ENCODE measurements around the gene FAM89A. TPM values are rescaled to one million over a fixed set of nuclear protein-coding genes. Genes with fewer than 3 reads are reported as not detected.

FAM89A gene
- total RNA-seq, 2 donors from 2014 or later, result 19.8 to 20.8 TPM

DNA sequence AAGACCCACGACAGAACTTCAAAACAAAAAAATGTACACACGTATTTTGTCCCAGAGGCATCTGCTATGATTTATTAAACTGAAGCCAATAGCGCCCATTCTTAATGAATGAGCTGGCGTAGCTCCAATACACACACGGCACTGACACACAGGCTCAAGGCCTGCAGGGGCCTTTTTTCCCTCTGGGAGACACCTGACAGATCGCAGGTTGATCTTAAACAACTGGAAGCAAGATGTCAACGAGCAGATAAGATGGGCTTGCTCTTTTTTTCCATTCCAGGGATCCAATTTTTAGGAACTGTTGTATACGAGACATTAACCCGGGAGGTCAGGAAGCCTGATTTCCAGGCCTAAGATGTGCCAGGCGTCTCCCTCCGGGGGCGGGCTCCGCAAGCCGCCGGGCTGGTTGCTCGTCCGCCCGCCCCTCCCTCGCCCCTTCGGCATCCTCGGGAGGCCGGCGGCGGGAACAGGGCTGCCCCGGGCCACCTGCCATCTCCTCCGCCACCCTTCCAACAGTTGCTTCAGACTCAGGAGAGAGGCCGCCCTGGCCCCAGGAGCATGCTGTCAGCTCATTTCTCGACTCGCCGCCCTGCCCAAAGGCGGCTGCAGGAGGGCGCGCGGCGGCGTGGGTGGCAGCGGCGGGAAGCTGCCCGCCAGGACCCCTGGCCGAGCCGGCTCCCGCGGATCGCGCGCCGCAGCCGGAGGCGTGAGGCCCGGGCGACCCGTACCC is 62.1 kb downstream of the FAM89A start:
- ATAC-seq (peak; percentile 2 to 3), DNase-seq (peak; percentile 58)
- intact Hi-C loops (cut with DNase I), result no loop called here

DNA sequence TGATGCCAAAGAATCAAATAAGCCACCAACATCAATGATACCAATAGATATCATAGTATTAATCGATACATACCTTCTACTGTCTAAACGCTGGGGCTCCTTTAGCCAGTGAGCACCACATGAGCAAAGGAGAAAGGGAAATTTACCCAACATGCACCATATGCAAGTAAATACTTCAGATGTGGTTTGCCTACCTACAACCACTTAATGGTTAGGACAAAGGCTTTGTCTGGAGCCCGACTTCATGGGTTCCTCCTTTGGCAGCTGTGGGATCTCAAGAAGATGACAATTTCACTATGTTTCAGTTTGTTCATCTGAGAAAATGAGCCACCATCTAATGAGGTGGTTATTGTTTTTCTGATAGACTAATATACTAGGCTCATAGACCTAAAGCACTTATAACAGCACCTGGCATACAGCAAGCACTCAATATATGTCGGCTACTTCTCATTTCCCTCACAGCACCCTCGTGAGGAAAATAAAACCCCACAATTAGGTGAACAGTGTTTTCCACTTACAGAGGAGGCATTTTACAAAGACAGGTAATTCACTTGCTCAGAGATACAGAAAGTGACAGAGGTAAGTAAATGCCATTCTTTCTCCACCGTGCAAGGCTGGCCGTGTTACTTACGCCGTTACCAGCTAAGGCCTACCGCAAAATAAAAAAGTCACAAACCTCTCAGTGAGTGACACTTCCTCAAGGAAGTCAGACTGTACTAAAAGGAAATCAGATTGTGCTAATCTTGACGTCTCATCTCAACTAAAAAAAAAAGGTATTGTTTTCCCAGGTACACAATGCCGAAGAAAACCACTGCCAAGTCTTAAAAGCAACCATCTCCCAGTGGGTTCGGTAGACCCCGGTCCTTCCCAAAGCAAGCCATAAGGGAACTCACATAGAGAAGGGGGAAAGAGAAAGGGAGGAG is 63.0 kb downstream of the FAM89A start:
- intact Hi-C loops (cut with DNase I), result no loop called here
- DNase-seq (no peak), ATAC-seq (no peak)

- intact Hi-C loops (cut with DNase I), result no loop called here
- ATAC-seq (no peak), DNase-seq (no peak)
These were observed 63.7 kb downstream of the FAM89A start for GRCh38 chr1:230976360-230976759.

GRCh38 chr1:230975636-230976035 is 64.4 kb downstream of the FAM89A start:
- intact Hi-C loops (cut with DNase I), result no loop called here
- DNase-seq (no peak), ATAC-seq (no peak)

DNA sequence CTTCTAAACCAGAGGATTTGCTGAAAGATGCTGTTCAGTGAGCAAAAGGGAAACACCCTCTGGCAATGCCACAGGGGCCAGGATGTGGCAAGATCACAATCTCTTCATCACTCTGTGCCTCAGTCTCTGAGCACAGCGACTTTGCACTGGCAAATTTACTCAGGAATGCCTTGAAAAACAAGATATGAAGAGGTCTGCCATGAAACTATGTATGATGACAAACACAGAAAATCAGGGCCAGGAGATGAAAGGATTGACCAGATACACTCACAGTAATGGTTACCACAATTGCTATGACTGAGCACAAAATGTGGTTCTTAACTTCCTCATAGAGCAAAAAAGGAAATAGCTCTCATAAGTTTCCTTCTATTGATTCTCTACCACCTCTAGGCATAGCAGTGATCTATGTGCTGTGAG is 67.2 kb downstream of the FAM89A start:
- ATAC-seq (peak in 1 of 2 donors; percentile 30), DNase-seq (no peak)
- intact Hi-C loops (cut with DNase I), result no loop called here

DNA sequence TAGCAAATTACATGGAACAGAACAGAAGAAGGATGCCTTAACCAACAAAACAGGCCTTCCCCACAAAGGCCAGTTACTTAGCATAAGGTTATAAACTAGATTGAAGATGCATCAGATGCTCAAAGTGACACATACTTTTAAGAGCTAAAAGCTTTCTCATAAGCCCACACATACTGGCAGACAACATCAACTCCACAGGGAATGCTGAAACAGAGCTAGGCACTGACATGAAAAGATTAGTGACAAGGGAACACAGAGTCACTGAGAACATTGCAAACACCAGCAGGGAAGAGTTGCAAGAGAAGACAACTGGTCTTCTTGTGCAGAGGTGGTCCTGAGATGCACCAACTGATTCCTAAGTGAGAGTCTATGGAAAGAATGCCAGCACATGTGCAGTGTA is 68.3 kb downstream of the FAM89A start:
- ATAC-seq (no peak), DNase-seq (no peak)
- intact Hi-C loops (cut with DNase I), result no loop called here

DNA sequence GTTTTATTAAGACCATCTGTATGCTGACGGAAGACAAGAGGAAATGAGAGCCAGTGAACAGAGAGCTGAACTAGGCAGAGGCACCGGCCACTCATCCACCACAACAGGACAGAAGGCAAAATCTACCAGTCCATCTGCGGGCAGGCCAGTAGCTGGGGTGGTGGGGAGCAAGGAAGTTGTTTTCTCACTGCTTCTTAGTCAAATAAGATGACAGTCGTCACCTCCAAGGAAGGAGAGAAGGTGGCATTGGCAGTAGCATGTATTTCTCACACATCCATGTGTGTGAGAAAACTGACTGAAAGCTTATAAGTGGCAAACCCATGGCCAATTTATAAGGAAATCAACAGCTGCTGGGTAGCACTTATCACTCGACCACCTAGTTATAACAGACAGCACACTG is 69.6 kb downstream of the FAM89A start:
- DNase-seq, result no peak
- intact Hi-C loops (cut with DNase I), result no loop called here

More for the DNA sequence above, 69.6 kb downstream of the FAM89A start:
- ATAC-seq, result no peak

Other genes with a start within 250 kb of the FAM89A start
- 10 to 100 TPM; 51.8 to 54.8 TPM for gene C1orf198, start 171.7 kb downstream of the FAM89A start, total RNA-seq
- gene TTC13, start 61.4 kb downstream of the FAM89A start, total RNA-seq, result 1 to 10 TPM; 9.5 to 9.6 TPM
- 10 to 100 TPM; 19.9 to 30.4 TPM for gene ARV1, start 61.2 kb downstream of the FAM89A start, total RNA-seq
- gene TRIM67, start 121.8 kb upstream of the FAM89A start, total RNA-seq, result under 1 TPM; 0.12 to 0.16 TPM
- gene GNPAT, start 201.0 kb upstream of the FAM89A start, total RNA-seq, result 10 to 100 TPM; 43.7 to 46.8 TPM

All from left cardiac atrium (tissue), 4 donors.